ENCODE results near the gene MAGEA1.
"Not testable (repeated sequence)": the region's sequence is repeated elsewhere in the genome, so short reads cannot be mapped to it uniquely, and the experiment has no call there.

GRCh38 chrX:153132924-153133323 lies 46.2 kb upstream of the MAGEA1 start:
- TF ChIP-seq, protein P1, sequence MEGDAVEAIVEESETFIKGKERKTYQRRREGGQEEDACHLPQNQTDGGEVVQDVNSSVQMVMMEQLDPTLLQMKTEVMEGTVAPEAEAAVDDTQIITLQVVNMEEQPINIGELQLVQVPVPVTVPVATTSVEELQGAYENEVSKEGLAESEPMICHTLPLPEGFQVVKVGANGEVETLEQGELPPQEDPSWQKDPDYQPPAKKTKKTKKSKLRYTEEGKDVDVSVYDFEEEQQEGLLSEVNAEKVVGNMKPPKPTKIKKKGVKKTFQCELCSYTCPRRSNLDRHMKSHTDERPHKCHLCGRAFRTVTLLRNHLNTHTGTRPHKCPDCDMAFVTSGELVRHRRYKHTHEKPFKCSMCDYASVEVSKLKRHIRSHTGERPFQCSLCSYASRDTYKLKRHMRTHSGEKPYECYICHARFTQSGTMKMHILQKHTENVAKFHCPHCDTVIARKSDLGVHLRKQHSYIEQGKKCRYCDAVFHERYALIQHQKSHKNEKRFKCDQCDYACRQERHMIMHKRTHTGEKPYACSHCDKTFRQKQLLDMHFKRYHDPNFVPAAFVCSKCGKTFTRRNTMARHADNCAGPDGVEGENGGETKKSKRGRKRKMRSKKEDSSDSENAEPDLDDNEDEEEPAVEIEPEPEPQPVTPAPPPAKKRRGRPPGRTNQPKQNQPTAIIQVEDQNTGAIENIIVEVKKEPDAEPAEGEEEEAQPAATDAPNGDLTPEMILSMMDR (IDR thresholded peaks at IDR 0.05): not testable (repeated sequence)
- not testable (repeated sequence) for TF ChIP-seq EZH2 (IDR thresholded peaks at IDR 0.05; ENCODE audit: borderline replicate concordance, insufficient read depth, low read depth, low read length, poor library complexity, severe bottlenecking)

All from B cell (primary cell).